ENCODE measurements around the gene PTPN5. TPM values are rescaled to one million over a fixed set of nuclear protein-coding genes. Genes with fewer than 3 reads are reported as not detected.
"Not testable (repeated sequence)": the region's sequence is repeated elsewhere in the genome, so short reads cannot be mapped to it uniquely, and the experiment has no call there.

Gene PTPN5
- total RNA-seq, 1 donor from 2014 or later: 6.7 TPM

GRCh38 chr11:18692941-18693760 lies 98.4 kb downstream of the PTPN5 start:
- TF ChIP-seq CTCF (IDR thresholded peaks at IDR 0.05): no peak
- intact Hi-C loops (cut with DNase I): no loop called here
- H3K9me3 ChIP-seq: no peaks in the 10 kb centered on the region
- H3K36me3 ChIP-seq: no peaks in the 10 kb centered on the region
- no peaks in the 10 kb centered on the region for H3K27me3 ChIP-seq
- H3K4me3 ChIP-seq: no peak overlapping the region
- DNase-seq (ENCODE audit: low spot score in 2 of 2): no peak
- no peak overlapping the region for H3K27ac ChIP-seq
- no peaks in the 10 kb centered on the region for H3K4me1 ChIP-seq

- H3K9me3 ChIP-seq; H3K27ac ChIP-seq; H3K4me1 ChIP-seq; intact Hi-C loops (cut with DNase I); H3K27me3 ChIP-seq; H3K4me3 ChIP-seq; H3K36me3 ChIP-seq; DNase-seq (ENCODE audit: low spot score in 2 of 2): not testable (repeated sequence)
Measured at GRCh38 chr11:18691467-18692140, 100.0 kb downstream of the PTPN5 start.

GRCh38 chr11:18684267-18684666 lies 107.3 kb downstream of the PTPN5 start:
- no peak for TF ChIP-seq CTCF (IDR thresholded peaks at IDR 0.05)
- intact Hi-C loops (cut with DNase I): no loop called here
- DNase-seq (ENCODE audit: low spot score in 2 of 2): no peak
- H3K36me3 ChIP-seq: no peaks in the 10 kb centered on the region
- H3K27me3 ChIP-seq: no peaks in the 10 kb centered on the region
- H3K9me3 ChIP-seq: no peaks in the 10 kb centered on the region
- H3K4me1 ChIP-seq: no peaks in the 10 kb centered on the region
- no peak overlapping the region for H3K27ac ChIP-seq
- no peak overlapping the region for H3K4me3 ChIP-seq

- Histone ChIP-seq H3K36me3 (no peaks in the 10 kb centered on the region), H3K27ac (no peak overlapping the region), H3K4me3 (no peak overlapping the region), H3K9me3 (no peaks in the 10 kb centered on the region), H3K27me3 (no peaks in the 10 kb centered on the region), H3K4me1 (no peaks in the 10 kb centered on the region)
- DNase-seq (ENCODE audit: low spot score in 2 of 2): no peak
- TF ChIP-seq CTCF (IDR thresholded peaks at IDR 0.05): no peak
- intact Hi-C loops (cut with DNase I): no loop called here
Measured at GRCh38 chr11:18682466-18682865, 109.1 kb downstream of the PTPN5 start.

GRCh38 chr11:18681949-18682348 lies 109.6 kb downstream of the PTPN5 start:
- H3K9me3 ChIP-seq; intact Hi-C loops (cut with DNase I); H3K4me3 ChIP-seq: not testable (repeated sequence)

More at GRCh38 chr11:18681949-18682348, 109.6 kb downstream of the PTPN5 start:
- not testable (repeated sequence) for H3K27me3 ChIP-seq; H3K4me1 ChIP-seq; H3K27ac ChIP-seq; H3K36me3 ChIP-seq; DNase-seq (ENCODE audit: low spot score in 2 of 2)

Other genes starting within 250 kb of the PTPN5 start
- 10.1 TPM for gene UEVLD, start 203.1 kb downstream of the PTPN5 start, total RNA-seq
- not detected for gene MISFA, start 192.0 kb downstream of the PTPN5 start, total RNA-seq
- gene SPTY2D1, start 157.5 kb downstream of the PTPN5 start, total RNA-seq: 7.8 TPM
- gene TMEM86A, start 93.0 kb downstream of the PTPN5 start, total RNA-seq: 4.8 TPM
- not detected for gene IGSF22, start 65.6 kb downstream of the PTPN5 start, total RNA-seq
- gene MRGPRX1, start 147.6 kb upstream of the PTPN5 start, total RNA-seq: not detected

Measured in ascending aorta (tissue), 2 donors.